ENCODE data around the gene GPR12.
A peak's percentile ranks its signal among the peaks of the same experiment; 100 is the strongest.
"Not testable (repeated sequence)": the region's sequence is repeated elsewhere in the genome, so short reads cannot be mapped to it uniquely, and the experiment has no call there.

Gene GPR12

GRCh38 chr13:26759249-26759906, 1.2 kb downstream of the GPR12 start:
- no peak overlapping the region for H3K27ac Mint-ChIP-seq
- H3K9me3 Mint-ChIP-seq (ENCODE audit: low read depth), result no peaks in the 10 kb centered on the region
- H3K4me1 Mint-ChIP-seq (ENCODE audit: low read depth), result peaks cover 15% of the 10 kb centered on the region
- peaks cover 39% of the 10 kb centered on the region for H3K27me3 Mint-ChIP-seq
- H3K4me3 Mint-ChIP-seq, result peak overlapping the region; percentile 79
- no peaks in the 10 kb centered on the region for H3K36me3 Mint-ChIP-seq

DNA sequence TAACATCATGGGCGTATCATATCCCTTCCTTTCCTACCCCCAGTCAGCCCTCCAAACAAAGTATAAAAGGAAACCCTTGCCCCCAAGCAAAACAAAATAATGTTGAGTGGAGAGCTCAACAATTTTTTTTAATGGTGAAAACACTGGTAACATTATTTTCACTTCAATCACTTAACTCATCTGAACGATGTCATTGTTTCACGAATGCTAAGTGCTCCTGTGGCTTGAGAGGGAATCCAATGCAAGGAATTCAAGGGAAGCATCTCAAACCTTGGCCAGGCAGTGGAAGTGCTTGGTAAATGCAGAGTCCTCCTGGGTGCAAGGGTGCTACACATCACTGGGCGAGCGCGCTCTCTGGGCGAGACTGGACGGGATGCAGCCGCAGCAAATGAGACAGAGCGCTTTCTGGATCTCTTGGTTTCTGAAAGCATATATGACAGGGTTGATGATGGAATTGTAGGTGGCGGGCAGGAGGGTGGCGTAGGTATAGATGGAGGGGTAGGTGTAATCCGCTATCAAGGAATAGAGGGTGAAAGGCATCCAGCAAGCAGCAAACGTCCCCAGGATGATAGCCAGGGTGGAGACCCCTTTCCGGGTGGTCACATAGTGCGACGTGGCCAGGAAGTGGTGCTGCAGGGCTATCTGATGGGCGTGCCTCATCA, 2.0 kb downstream of the GPR12 start:
- Mint-ChIP-seq H3K4me3 (peak overlapping the region; percentile 79), H3K36me3 (no peaks in the 10 kb centered on the region), H3K4me1 (ENCODE audit: low read depth) (peaks cover 15% of the 10 kb centered on the region), H3K27me3 (peaks cover 39% of the 10 kb centered on the region), H3K9me3 (ENCODE audit: low read depth) (no peaks in the 10 kb centered on the region), H3K27ac (no peak overlapping the region)

DNA sequence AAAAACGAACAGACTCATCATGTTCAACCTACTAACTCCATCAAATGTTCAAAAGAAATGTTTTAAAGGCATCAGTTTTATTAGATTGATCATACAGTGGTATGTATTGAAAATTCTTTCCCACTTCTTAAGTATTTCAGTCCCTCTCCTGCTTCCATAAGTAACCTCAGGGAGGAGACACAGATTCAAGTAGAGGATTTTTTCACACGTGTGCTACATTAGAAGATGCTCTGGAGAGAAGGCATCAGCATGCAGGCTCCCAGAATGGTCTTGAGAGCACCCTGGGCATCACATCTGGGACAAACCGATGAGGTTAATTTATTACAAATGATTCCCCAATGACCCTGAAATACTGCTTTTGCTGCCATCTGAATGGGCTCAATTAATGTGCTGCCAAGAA, 3.6 kb downstream of the GPR12 start:
- no peak overlapping the region for H3K27ac Mint-ChIP-seq
- H3K4me3 Mint-ChIP-seq, result no peak overlapping the region
- H3K4me1 Mint-ChIP-seq (ENCODE audit: low read depth), result peaks cover 15% of the 10 kb centered on the region
- H3K36me3 Mint-ChIP-seq, result no peaks in the 10 kb centered on the region
- H3K9me3 Mint-ChIP-seq (ENCODE audit: low read depth), result no peaks in the 10 kb centered on the region
- H3K27me3 Mint-ChIP-seq, result peaks cover 34% of the 10 kb centered on the region

GRCh38 chr13:26752671-26753070, 7.9 kb downstream of the GPR12 start:
- Mint-ChIP-seq H3K36me3 (no peaks in the 10 kb centered on the region), H3K27me3 (peaks cover 2% of the 10 kb centered on the region), H3K9me3 (ENCODE audit: low read depth) (no peaks in the 10 kb centered on the region)

GRCh38 chr13:26749905-26750304, 10.7 kb downstream of the GPR12 start:
- no peak overlapping the region for H3K27ac Mint-ChIP-seq
- H3K4me3 Mint-ChIP-seq, result no peak overlapping the region
- H3K36me3 Mint-ChIP-seq, result no peaks in the 10 kb centered on the region
- H3K27me3 Mint-ChIP-seq, result peaks cover 3% of the 10 kb centered on the region
- H3K4me1 Mint-ChIP-seq (ENCODE audit: low read depth), result peaks cover 5% of the 10 kb centered on the region
- H3K9me3 Mint-ChIP-seq (ENCODE audit: low read depth), result no peaks in the 10 kb centered on the region

More at GRCh38 chr13:26752671-26753070, 7.9 kb downstream of the GPR12 start:
- Mint-ChIP-seq H3K27ac (no peak overlapping the region), H3K4me3 (no peak overlapping the region), H3K4me1 (ENCODE audit: low read depth) (peaks cover 5% of the 10 kb centered on the region)

GRCh38 chr13:26749285-26749684, 11.3 kb downstream of the GPR12 start:
- H3K4me3 Mint-ChIP-seq, result no peak overlapping the region

GRCh38 chr13:26747706-26748105, 12.9 kb downstream of the GPR12 start:
- Mint-ChIP-seq H3K9me3 (ENCODE audit: low read depth) (no peaks in the 10 kb centered on the region), H3K36me3 (no peaks in the 10 kb centered on the region), H3K27me3 (peaks cover 8% of the 10 kb centered on the region), H3K4me3 (no peak overlapping the region), H3K27ac (no peak overlapping the region), H3K4me1 (ENCODE audit: low read depth) (peaks cover 5% of the 10 kb centered on the region)

More at GRCh38 chr13:26749285-26749684, 11.3 kb downstream of the GPR12 start:
- peaks cover 5% of the 10 kb centered on the region for H3K4me1 Mint-ChIP-seq (ENCODE audit: low read depth)
- H3K36me3 Mint-ChIP-seq, result no peaks in the 10 kb centered on the region
- peaks cover 6% of the 10 kb centered on the region for H3K27me3 Mint-ChIP-seq
- no peaks in the 10 kb centered on the region for H3K9me3 Mint-ChIP-seq (ENCODE audit: low read depth)
- no peak overlapping the region for H3K27ac Mint-ChIP-seq

DNA sequence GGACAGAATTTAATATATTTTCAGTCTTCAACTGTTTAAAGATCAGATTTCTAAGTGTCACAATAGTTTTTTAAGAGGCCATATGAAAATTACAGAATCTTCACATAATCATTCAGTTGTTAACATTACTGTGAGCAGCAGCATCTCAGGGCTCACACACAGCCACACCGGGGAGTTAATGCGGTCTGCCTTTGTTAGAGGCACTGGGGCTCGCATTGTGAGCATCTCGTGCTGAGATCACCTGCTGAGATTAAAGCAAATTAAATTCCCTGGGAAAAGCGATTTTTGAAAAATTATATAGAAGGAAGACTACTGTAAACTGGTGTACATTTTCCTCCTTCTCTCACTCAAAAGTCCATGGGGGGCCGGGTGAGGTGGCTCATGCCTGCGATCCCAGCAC, 16.6 kb downstream of the GPR12 start:
- no peak overlapping the region for H3K4me3 Mint-ChIP-seq
- H3K27me3 Mint-ChIP-seq, result peaks cover 12% of the 10 kb centered on the region
- H3K4me1 Mint-ChIP-seq (ENCODE audit: low read depth), result no peaks in the 10 kb centered on the region
- no peak overlapping the region for H3K27ac Mint-ChIP-seq
- peaks cover 6% of the 10 kb centered on the region for H3K9me3 Mint-ChIP-seq (ENCODE audit: low read depth)
- H3K36me3 Mint-ChIP-seq, result peaks cover 3% of the 10 kb centered on the region

DNA sequence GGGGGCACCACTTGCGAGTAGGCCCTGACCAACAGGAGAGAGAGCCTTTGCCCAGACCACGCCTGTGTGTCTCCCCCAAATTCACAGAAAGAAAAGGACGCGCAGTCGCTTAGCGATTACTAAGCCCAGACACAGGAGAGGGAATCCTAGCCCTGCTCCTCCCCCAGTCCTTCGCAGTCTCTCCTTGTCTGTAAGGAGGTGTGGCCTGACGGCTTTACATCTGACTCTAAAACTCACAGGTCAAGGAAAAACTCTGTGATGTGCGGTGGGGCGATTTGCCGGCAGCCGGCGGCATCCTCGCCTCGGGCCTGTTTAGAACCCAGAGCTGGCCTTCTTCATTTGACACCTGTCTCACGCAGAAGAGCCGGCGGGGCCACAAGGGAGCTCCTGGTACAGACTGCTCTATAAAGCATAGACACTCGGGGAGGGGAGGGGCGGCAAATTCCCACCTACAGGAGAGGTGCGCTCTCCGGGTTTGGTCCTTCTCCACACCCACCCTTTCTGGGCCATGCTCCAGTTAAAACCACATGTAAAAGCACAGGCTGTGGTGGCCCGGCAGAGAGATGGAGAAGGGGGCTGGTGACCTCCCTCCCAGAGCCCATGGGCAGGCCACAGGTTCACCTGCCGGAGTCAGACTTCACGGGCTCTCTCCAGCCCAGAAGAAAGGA, 17.8 kb downstream of the GPR12 start:
- Mint-ChIP-seq H3K4me3 (no peak overlapping the region), H3K4me1 (ENCODE audit: low read depth) (no peaks in the 10 kb centered on the region), H3K27ac (no peak overlapping the region), H3K9me3 (ENCODE audit: low read depth) (peaks cover 8% of the 10 kb centered on the region), H3K36me3 (peaks cover 4% of the 10 kb centered on the region), H3K27me3 (peaks cover 13% of the 10 kb centered on the region)

- Mint-ChIP-seq H3K4me3 (no peak overlapping the region), H3K36me3 (peaks cover 6% of the 10 kb centered on the region), H3K27me3 (peaks cover 12% of the 10 kb centered on the region), H3K4me1 (ENCODE audit: low read depth) (no peaks in the 10 kb centered on the region), H3K9me3 (ENCODE audit: low read depth) (peaks cover 14% of the 10 kb centered on the region), H3K27ac (no peak overlapping the region)
These were observed 24.9 kb downstream of the GPR12 start for GRCh38 chr13:26735677-26736076.

DNA sequence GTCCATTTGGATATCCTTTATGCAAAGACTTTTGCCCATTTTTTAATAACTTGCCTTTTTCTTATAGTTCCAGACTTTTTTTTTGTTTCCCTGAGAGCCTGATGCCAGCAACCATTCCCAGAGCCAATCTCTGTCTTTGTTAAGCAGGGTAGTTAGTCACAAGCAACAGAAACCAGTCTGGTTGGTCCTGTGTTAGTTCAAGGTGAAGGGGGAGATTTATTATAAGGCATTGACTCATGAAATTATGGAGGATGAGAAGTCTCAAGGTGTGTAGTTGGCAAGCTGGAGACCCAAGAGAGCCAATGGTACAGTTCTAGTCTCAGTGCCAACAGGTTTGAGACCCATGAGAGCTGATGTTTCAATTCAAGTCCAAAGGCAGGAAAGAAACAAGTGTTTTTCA, 33.0 kb downstream of the GPR12 start:
- Mint-ChIP-seq H3K4me3 (no peak overlapping the region), H3K36me3 (no peaks in the 10 kb centered on the region), H3K9me3 (ENCODE audit: low read depth) (no peaks in the 10 kb centered on the region), H3K27ac (no peak overlapping the region), H3K27me3 (no peaks in the 10 kb centered on the region), H3K4me1 (ENCODE audit: low read depth) (peaks cover 1% of the 10 kb centered on the region)

- H3K27ac Mint-ChIP-seq, result no peak overlapping the region
- no peaks in the 10 kb centered on the region for H3K36me3 Mint-ChIP-seq
- H3K9me3 Mint-ChIP-seq (ENCODE audit: low read depth), result no peaks in the 10 kb centered on the region
- H3K4me1 Mint-ChIP-seq (ENCODE audit: low read depth), result peaks cover 6% of the 10 kb centered on the region
- H3K4me3 Mint-ChIP-seq, result no peak overlapping the region
- H3K27me3 Mint-ChIP-seq, result no peaks in the 10 kb centered on the region
These were observed 33.5 kb downstream of the GPR12 start for GRCh38 chr13:26727122-26727521.

GRCh38 chr13:26726684-26727083, 33.9 kb downstream of the GPR12 start:
- Mint-ChIP-seq H3K4me3 (no peak overlapping the region), H3K36me3 (no peaks in the 10 kb centered on the region), H3K27me3 (no peaks in the 10 kb centered on the region), H3K4me1 (ENCODE audit: low read depth) (peaks cover 10% of the 10 kb centered on the region), H3K27ac (no peak overlapping the region), H3K9me3 (ENCODE audit: low read depth) (no peaks in the 10 kb centered on the region)

- peaks cover 26% of the 10 kb centered on the region for H3K4me1 Mint-ChIP-seq (ENCODE audit: low read depth)
- not testable (repeated sequence) for H3K4me3 Mint-ChIP-seq; H3K36me3 Mint-ChIP-seq; H3K9me3 Mint-ChIP-seq (ENCODE audit: low read depth); H3K27me3 Mint-ChIP-seq; H3K27ac Mint-ChIP-seq
These were observed 37.0 kb downstream of the GPR12 start for GRCh38 chr13:26723620-26724019.

DNA sequence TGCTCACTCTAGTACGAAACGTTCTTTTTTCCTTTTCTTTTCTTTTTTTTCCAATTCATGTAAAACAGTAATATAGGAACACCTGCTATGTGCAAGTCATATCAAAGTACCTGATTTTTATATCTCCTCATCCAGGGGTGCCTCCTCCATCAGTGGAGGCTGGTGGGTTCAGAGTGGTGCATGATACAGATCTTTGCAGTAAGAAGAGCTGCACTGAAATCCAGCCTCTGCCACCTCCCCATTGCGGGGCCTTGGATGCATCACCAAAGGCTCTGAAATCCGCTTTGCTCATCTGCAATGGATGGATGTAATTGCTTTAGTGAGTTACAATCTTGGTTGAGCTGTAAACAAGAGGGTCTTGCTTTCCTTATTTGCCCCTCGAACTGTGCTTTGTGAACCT, 38.3 kb downstream of the GPR12 start:
- Mint-ChIP-seq H3K4me3 (peak overlapping the region; percentile 63), H3K4me1 (ENCODE audit: low read depth) (peaks cover 26% of the 10 kb centered on the region), H3K9me3 (ENCODE audit: low read depth) (no peaks in the 10 kb centered on the region), H3K36me3 (no peaks in the 10 kb centered on the region), H3K27ac (peak overlapping the region; percentile 16), H3K27me3 (no peaks in the 10 kb centered on the region)

Measured in activated naive CD8-positive, alpha-beta T cell (primary cell).